SK-N-SH (cell line): ENCODE results near the gene DNAJB9. TPM values are rescaled to one million over a fixed set of nuclear protein-coding genes. Genes with fewer than 3 reads are reported as not detected.

Source experiments
- CTCF ChIA-PET: fragments of 300-600, 350-600 bp; formaldehyde crosslinking; extraction: SDS; loops from one replicate; lab custom pipeline; 2021; lab: Yijun Ruan, JAX
- POLR2A ChIA-PET: fragments of 350-600 bp; sonication (Branson Sonifier 250); formaldehyde crosslinking; extraction: SDS; loops from one replicate; lab custom pipeline; 2020; ENCODE audit warnings: antibody characterized with exemption, inconsistent platforms; lab: Yijun Ruan, JAX
- DNase-seq: peaks from one replicate; pipeline ENCODE4 v3.0.0; 2012
- H2AFZ ChIP-seq: fragments of 200-600 bp; sonication (generic); 2 replicates; pipeline ENCODE4 v1.8.1; 2016; ENCODE audit warnings: antibody characterized with exemption, mild to moderate bottlenecking, low read depth
- H3F3A ChIP-seq: fragments of 200-600 bp; sonication (generic); replicated peaks from 2 replicates; pipeline ENCODE3; 2016; ENCODE audit warnings: antibody characterized with exemption, mild to moderate bottlenecking; ENCODE audit not compliant: insufficient read depth
- H3K27ac ChIP-seq, 2 experiments: fragments of 200-500 bp in 1 of 2; fragments of 200-600 bp in 1 of 2; sonication (Bioruptor generic) in 1 of 2; sonication (generic), shearing (Covaris generic) in 1 of 2; 2 replicates each; pipeline versions ENCODE4 v1.5.1 to v1.6.1; 2014 to 2016; ENCODE audit warnings: low read depth in 2 of 2, inconsistent platforms in 1 of 2, low read length in 1 of 2, mild to moderate bottlenecking in 1 of 2, mixed read lengths in 1 of 2
- H3K27me3 ChIP-seq: fragments of 200-600 bp; sonication (generic), shearing (Covaris generic); 2 replicates; pipeline ENCODE4 v1.6.1; 2016; ENCODE audit warnings: mixed run types; ENCODE audit not compliant: insufficient read depth
- H3K36me3 ChIP-seq, 2 experiments: fragments of 200-500 bp in 1 of 2; fragments of 200-600 bp in 1 of 2; sonication (Bioruptor generic) in 1 of 2; sonication (generic) in 1 of 2; replicated peaks in 1 of 2; 2 replicates each; pipeline versions ENCODE3 to v1.5.1; 2014 to 2016; ENCODE audit warnings: low read length in 1 of 2, mild to moderate bottlenecking in 1 of 2; ENCODE audit not compliant: insufficient read depth in 2 of 2, control insufficient read depth in 1 of 2
- H3K4me1 ChIP-seq, 2 experiments: fragments of 200-500 bp in 1 of 2; fragments of 200-600 bp in 1 of 2; sonication (Bioruptor generic) in 1 of 2; sonication (generic), shearing (Covaris generic) in 1 of 2; 2 replicates each; pipeline versions ENCODE4 v1.5.1 to v1.6.1; 2014 to 2016; ENCODE audit warnings: low read depth in 1 of 2, low read length in 1 of 2, mixed run types in 1 of 2; ENCODE audit not compliant: insufficient read depth in 2 of 2, control insufficient read depth in 1 of 2
- H3K4me2 ChIP-seq: fragments of 200-600 bp; sonication (generic), shearing (Covaris generic); 2 replicates; pipeline ENCODE4 v1.6.1; 2017; ENCODE audit warnings: mixed run types
- H3K4me3 ChIP-seq, 2 experiments: fragments of 200-500 bp in 1 of 2; fragments of 200-600 bp in 1 of 2; sonication (Bioruptor generic) in 1 of 2; sonication (generic), shearing (Covaris generic) in 1 of 2; 2 replicates each; pipeline versions ENCODE4 v1.5.1 to v1.8.1; 2014 to 2016; ENCODE audit warnings: low read depth in 2 of 2, inconsistent platforms in 1 of 2, low read length in 1 of 2, mild to moderate bottlenecking in 1 of 2, mixed read lengths in 1 of 2, moderate library complexity in 1 of 2
- H3K79me2 ChIP-seq: fragments of 200-600 bp; sonication (generic); 2 replicates; pipeline ENCODE4 v1.8.1; 2017; ENCODE audit warnings: mild to moderate bottlenecking; ENCODE audit not compliant: insufficient read depth
- H3K9ac ChIP-seq: fragments of 200-600 bp; sonication (generic); 2 replicates; pipeline ENCODE4 v1.6.1; 2017; ENCODE audit warnings: mixed run types
- H3K9me2 ChIP-seq: fragments of 200-600 bp; sonication (generic); 2 replicates; pipeline ENCODE4 v1.6.1; 2017; ENCODE audit warnings: mixed run types
- H3K9me3 ChIP-seq: fragments of 200-600 bp; sonication (generic); 2 replicates; pipeline ENCODE4 v1.6.1; 2017; ENCODE audit warnings: mixed run types, mild to moderate bottlenecking, moderate library complexity
- H4K20me1 ChIP-seq: fragments of 200-600 bp; sonication (generic); 2 replicates; pipeline ENCODE4 v1.6.1; 2017; ENCODE audit warnings: mild to moderate bottlenecking, mixed run types; ENCODE audit not compliant: insufficient read depth
- ELF1 ChIP-seq: IDR thresholded peaks from 2 replicates; pipeline ENCODE4 v1.4.0; 2012
- EP300 ChIP-seq, 2 experiments: IDR thresholded peaks; 2 replicates each; pipeline versions ENCODE4 v1.4.0 to v1.6.1; 2012; ENCODE audit warnings: borderline replicate concordance in 1 of 2, low read depth in 1 of 2, low read length in 1 of 2
- EZH2phosphoT487 ChIP-seq: fragments of 200-600 bp; sonication (generic); IDR thresholded peaks from 2 replicates; pipeline ENCODE4 v1.6.1; 2017; ENCODE audit warnings: low read depth, mixed run types, mild to moderate bottlenecking, antibody characterized with exemption, moderate library complexity, borderline replicate concordance
- FOXJ3 ChIP-seq: sonication (generic); formaldehyde crosslinking; IDR thresholded peaks from 2 replicates; pipeline ENCODE4 v1.5.1; 2020; ENCODE audit warnings: mild to moderate bottlenecking, missing genetic modification reagents
- GATA2 ChIP-seq: sonication (generic); formaldehyde crosslinking; IDR thresholded peaks from 2 replicates; pipeline ENCODE4 v1.5.0; 2020; ENCODE audit warnings: mild to moderate bottlenecking, missing genetic modification reagents
- MAX ChIP-seq: IDR thresholded peaks from 2 replicates; pipeline ENCODE4 v1.4.0; 2012; ENCODE audit warnings: low read depth
- MXI1 ChIP-seq: IDR thresholded peaks from 2 replicates; pipeline ENCODE4 v1.6.1; 2012; ENCODE audit warnings: mild to moderate bottlenecking, low read depth, low read length, improper control_type of control experiment
- NFIC ChIP-seq: IDR thresholded peaks from 2 replicates; pipeline ENCODE4 v1.4.0; 2012; ENCODE audit warnings: borderline replicate concordance
- NRF1 ChIP-seq: IDR thresholded peaks from 2 replicates; pipeline ENCODE4 v1.6.1; 2012; ENCODE audit warnings: low read depth, mild to moderate bottlenecking, low read length
- POLR2AphosphoS5 ChIP-seq: IDR thresholded peaks from 2 replicates; pipeline ENCODE4 v1.6.1; 2012; ENCODE audit warnings: low read depth, low read length
- RFX5 ChIP-seq: IDR thresholded peaks from 2 replicates; pipeline ENCODE4 v1.6.1; 2012; ENCODE audit warnings: mild to moderate bottlenecking, improper control_type of control experiment, low read length
- SIN3A ChIP-seq: IDR thresholded peaks from 2 replicates; pipeline ENCODE4 v1.6.1; 2012; ENCODE audit warnings: low read depth, mild to moderate bottlenecking, low read length, moderate library complexity, borderline replicate concordance
- YY1 ChIP-seq: IDR thresholded peaks from 2 replicates; pipeline ENCODE4 v1.4.0; 2012; ENCODE audit warnings: low read depth, mild to moderate bottlenecking
- WGBS: methylation state at CpG from one replicate; pipeline ENCODE4 v1.1.6; 2017; ENCODE audit warnings: low lambda C conversion rate; 5-methylcytosine and 5-hydroxymethylcytosine counted together
- polyA plus RNA-seq, 3 experiments: library from polyadenylated mRNA; depleted of rRNA; stranded (reverse); fragments of >200 nt; gene quantifications; 2 replicates each; pipeline ENCODE4 v1.2.3, GENCODE V29; 2012
- TF ChIP-seq, protein P1 (sequence below): IDR thresholded peaks from 2 replicates; pipeline ENCODE4 v1.4.0; 2012; ENCODE audit warnings: low read depth, borderline replicate concordance
- TF ChIP-seq, protein P2 (sequence below): IDR thresholded peaks from 2 replicates; pipeline ENCODE4 v1.6.1; 2012; ENCODE audit warnings: mild to moderate bottlenecking, low read depth, low read length, moderate library complexity

DNAJB9 gene
- polyA plus RNA-seq, 1 of the 3 experiments (the other 2 are of a cell fraction) = 6.6 TPM

DNA sequence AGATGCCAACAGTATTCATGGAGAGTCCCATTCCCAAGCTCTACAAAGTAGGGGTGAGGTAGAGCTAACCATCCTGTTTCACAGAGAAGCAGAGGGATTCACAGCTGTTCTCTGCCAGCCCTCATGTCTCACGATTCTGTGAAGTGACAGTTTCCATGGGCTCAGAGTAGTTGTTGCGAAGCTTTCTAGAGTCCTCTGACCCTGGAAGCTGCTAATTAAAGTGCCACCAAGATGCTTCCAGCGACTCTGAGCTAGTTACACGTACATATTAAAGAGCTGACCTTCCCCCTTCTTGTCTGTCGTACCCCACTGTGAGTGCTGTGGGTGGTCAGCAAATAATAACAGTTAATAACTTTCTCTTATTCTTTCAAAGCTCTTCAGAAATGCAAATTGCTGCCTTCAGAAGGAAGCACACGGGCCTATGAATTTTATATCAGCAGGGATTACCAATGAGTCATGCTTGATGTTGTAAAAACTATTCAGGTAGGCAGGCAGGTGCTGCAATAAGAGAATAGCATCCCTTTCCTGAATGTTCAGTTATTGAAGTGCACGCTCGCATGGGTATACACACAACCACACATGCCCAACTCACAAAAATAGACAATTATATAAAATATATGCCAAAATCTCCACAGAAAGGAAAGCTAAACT lies 34.1 kb downstream of the DNAJB9 start:
- WGBS = 49% methylated on average over 8 of the region's 8 CpGs
- Histone ChIP-seq H3K36me3 (no peaks in the 10 kb centered on the region), H3K27me3 (peaks cover 13% of the 10 kb centered on the region; the same call in 1 of the 2 replicates), H2AFZ (no peak overlapping the region), H3K4me2 (no peak overlapping the region), H3K4me1 (no peaks in the 10 kb centered on the region), H3K9ac (no peak overlapping the region), H3K9me3 (no peaks in the 10 kb centered on the region), H3F3A (no peaks in the 10 kb centered on the region), H3K79me2 (no peaks in the 10 kb centered on the region), H3K27ac (no peak overlapping the region), H3K4me3 (no peak overlapping the region), H4K20me1 (no peaks in the 10 kb centered on the region), H3K9me2 (no peaks in the 10 kb centered on the region)
- TF ChIP-seq RFX5 (no peak), FOXJ3 (CRISPR knock-in tag) (no peak), YY1 (no peak), ELF1 (no peak), MXI1 (no peak)
- TF ChIP-seq, protein P1, sequence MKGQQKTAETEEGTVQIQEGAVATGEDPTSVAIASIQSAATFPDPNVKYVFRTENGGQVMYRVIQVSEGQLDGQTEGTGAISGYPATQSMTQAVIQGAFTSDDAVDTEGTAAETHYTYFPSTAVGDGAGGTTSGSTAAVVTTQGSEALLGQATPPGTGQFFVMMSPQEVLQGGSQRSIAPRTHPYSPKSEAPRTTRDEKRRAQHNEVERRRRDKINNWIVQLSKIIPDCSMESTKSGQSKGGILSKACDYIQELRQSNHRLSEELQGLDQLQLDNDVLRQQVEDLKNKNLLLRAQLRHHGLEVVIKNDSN = no peak
- TF ChIP-seq, protein P2, sequence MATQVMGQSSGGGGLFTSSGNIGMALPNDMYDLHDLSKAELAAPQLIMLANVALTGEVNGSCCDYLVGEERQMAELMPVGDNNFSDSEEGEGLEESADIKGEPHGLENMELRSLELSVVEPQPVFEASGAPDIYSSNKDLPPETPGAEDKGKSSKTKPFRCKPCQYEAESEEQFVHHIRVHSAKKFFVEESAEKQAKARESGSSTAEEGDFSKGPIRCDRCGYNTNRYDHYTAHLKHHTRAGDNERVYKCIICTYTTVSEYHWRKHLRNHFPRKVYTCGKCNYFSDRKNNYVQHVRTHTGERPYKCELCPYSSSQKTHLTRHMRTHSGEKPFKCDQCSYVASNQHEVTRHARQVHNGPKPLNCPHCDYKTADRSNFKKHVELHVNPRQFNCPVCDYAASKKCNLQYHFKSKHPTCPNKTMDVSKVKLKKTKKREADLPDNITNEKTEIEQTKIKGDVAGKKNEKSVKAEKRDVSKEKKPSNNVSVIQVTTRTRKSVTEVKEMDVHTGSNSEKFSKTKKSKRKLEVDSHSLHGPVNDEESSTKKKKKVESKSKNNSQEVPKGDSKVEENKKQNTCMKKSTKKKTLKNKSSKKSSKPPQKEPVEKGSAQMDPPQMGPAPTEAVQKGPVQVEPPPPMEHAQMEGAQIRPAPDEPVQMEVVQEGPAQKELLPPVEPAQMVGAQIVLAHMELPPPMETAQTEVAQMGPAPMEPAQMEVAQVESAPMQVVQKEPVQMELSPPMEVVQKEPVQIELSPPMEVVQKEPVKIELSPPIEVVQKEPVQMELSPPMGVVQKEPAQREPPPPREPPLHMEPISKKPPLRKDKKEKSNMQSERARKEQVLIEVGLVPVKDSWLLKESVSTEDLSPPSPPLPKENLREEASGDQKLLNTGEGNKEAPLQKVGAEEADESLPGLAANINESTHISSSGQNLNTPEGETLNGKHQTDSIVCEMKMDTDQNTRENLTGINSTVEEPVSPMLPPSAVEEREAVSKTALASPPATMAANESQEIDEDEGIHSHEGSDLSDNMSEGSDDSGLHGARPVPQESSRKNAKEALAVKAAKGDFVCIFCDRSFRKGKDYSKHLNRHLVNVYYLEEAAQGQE = no peak
- no peak for DNase-seq
- CTCF ChIA-PET = interaction anchor here (1.0 to 3.8 kb wide), 5 partner anchors 10 to 202 kb away, joined by 3 to 31 read pairs (median 4); no protein-coding TSS in a partner anchor
- POLR2A ChIA-PET = no interaction called here

DNA sequence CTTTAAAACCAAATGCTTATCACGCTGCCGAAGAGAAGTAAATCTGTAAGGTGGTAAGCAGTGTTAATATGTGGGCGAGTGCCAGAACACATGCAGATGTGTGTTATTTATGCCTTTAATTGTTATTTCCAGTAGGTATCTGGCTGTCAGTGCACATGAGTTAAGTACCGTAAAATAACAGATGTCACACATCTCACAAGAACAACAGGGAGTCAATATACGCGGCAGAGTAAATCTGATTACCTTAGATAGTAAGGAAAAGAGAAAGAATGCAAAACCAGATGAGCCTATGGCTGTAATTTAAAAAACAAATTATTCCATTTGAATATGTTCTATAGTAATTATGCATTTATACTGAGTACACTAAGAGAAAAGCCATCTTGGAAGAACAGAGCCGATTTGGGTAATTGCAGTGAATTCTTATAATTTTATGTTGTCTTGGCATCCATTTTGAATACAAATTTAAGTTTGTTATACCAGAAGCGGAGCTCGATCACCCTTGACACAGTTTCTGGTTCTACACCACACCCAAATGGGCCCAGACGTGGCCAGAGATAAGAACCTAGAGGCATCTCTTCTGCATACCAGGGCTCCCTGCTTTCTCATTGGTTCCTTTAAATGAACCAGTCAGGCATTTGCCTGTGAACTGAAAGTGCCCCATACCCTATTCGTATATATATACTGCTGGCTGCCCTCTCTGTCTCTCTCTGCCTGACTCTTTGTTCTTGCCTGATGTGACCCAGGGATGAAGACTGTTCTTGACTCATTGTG lies 34.8 kb downstream of the DNAJB9 start:
- 66% methylated on average over 11 of the region's 11 CpGs for WGBS
- Histone ChIP-seq H3F3A (no peaks in the 10 kb centered on the region), H2AFZ (no peak overlapping the region; the same call in 1 of the 2 replicates), H3K79me2 (no peaks in the 10 kb centered on the region), H3K9me3 (no peaks in the 10 kb centered on the region), H3K9me2 (no peaks in the 10 kb centered on the region), H3K27ac (no peak overlapping the region), H4K20me1 (no peaks in the 10 kb centered on the region), H3K36me3 (no peaks in the 10 kb centered on the region), H3K4me3 (no peak overlapping the region), H3K9ac (no peak overlapping the region), H3K4me2 (no peak overlapping the region), H3K4me1 (no peaks in the 10 kb centered on the region), H3K27me3 (peaks cover 12% of the 10 kb centered on the region; the same call in 1 of the 2 replicates)
- no peak for TF ChIP-seq SIN3A
- no peak for TF ChIP-seq NFIC
- TF ChIP-seq POLR2AphosphoS5 = no peak
- TF ChIP-seq EP300 (IDR thresholded peaks at IDR 0.05; ENCODE audit: borderline replicate concordance in 1 of 2, low read depth in 1 of 2, low read length in 1 of 2) = peak in 1 of 2 experiments; percentile 44; a peak in 1 of 4 replicates
- no peak for TF ChIP-seq FOXJ3 (CRISPR knock-in tag)
- no peak for TF ChIP-seq EZH2phosphoT487
- peak; percentile 37; the same call in 1 of the 2 replicates for TF ChIP-seq GATA2 (CRISPR knock-in tag)
- TF ChIP-seq ELF1 = no peak
- no peak for TF ChIP-seq NRF1
- TF ChIP-seq MXI1 = peak; percentile 29; the same call in 1 of the 2 replicates
- TF ChIP-seq MAX = no peak
- ChIA-PET CTCF (interaction anchor here (1.0 to 3.8 kb wide), 5 partner anchors 9 to 202 kb away, joined by 3 to 31 read pairs (median 4); no protein-coding TSS in a partner anchor), POLR2A (no interaction called here)
- DNase-seq = no peak
